Measurements from ENCODE around the gene HIF1A.
"Not testable (repeated sequence)": the region's sequence is repeated elsewhere in the genome, so short reads cannot be mapped to it uniquely, and the experiment has no call there.

The HIF1A gene

GRCh38 chr14:61675291-61675690 is 20.0 kb upstream of the HIF1A start:
- DNase-seq = no peak

- DNase-seq = no peak
Observed at GRCh38 chr14:61677479-61677878, 17.8 kb upstream of the HIF1A start.

DNA sequence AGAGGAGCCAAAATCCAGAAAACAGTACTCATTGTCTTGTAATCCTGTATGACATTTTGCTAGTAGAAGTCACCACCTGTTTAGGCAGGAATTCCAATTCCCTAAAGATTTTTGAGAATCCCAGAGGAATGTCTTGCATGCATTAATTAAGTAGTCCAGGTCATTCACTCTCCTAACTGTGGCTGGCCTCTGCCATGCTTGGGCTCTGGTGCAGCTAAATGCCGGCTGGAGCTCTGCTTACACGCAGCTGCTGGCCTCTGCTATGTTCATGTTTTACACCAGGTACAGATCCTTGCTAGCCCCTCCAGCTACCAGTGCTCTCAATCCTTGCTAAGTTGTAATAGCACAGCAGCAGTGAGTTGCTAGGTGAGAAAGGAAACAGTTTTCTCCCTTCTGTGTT is 16.3 kb upstream of the HIF1A start:
- DNase-seq = no peak

- no peak for DNase-seq
Observed at GRCh38 chr14:61681413-61681812, 13.9 kb upstream of the HIF1A start.

GRCh38 chr14:61683108-61683507 is 12.2 kb upstream of the HIF1A start:
- no peak for DNase-seq

GRCh38 chr14:61690039-61690438 is 5.3 kb upstream of the HIF1A start:
- DNase-seq = no peak

GRCh38 chr14:61690982-61691381 is 4.3 kb upstream of the HIF1A start:
- no peak for DNase-seq

- DNase-seq = no peak
Observed at GRCh38 chr14:61691495-61691894, 3.8 kb upstream of the HIF1A start.

DNA sequence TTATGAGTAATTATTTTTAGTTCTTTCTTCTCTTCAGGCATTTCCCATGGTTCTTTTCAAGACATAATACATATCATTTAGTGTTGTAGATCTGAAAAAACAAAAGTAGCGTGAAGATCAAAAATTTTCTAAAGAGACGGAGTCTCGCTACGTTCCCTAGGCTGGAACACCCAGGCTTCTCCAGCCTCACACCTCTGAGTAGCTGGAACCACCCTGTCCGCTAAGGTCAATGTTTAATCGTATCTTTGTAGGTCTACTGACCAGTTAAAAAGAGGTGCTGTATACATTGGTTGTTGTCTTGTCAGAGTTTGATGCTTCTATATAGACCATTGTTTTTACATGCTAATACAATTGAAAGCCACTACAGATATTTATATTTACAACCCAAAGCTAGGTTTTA is 1.3 kb upstream of the HIF1A start:
- DNase-seq = no peak

- DNase-seq = peak; percentile 65
Observed at GRCh38 chr14:61695695-61696527, 598 bp downstream of the HIF1A start.

DNA sequence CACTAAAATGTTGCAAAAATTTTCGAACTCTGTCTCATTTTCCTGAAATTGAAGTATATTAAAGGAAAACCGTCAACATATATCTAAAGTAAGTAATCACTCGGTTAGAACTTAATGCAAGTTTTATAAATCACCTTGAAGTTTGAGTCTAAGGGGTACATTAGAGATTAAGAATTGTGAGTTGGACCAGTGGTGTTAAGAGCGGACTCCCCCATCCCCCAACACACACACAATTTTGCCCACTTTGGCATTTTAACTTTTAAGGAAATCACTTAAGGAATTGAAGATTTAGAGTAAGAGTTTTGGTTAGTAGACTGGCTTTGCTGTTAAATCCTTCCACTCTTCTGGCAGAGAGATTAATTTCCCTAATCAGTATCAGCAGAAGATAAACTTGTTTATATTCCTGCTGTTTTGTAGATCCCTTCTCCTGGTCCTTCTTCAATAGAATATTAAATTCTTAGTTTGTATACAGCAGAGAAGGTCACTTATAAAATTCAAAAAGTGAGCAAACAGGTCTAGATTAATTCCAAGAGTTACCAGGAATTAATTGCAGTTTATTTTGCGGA is 1.5 kb downstream of the HIF1A start:
- DNase-seq = no peak

- no peak for DNase-seq
Observed at GRCh38 chr14:61698206-61698980, 3.1 kb downstream of the HIF1A start.

DNA sequence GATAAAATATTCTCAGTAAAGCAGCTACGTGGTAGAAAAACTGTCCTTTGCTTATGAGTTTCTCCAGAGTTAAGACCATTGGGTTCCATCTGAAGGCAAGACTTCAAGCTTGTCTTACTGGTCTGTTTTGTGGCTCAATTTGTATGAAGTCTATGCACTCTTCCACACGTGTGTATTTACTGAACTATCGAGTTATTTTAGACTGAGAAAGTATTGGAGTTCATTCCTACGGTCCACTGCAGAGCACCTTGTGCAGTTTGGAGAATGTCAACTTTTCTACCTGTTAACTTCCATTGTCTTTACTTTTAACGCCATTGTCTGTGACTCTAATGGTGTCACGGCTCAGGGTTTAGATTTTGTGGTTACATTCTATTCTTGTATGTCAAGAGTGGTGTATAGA is 3.7 kb downstream of the HIF1A start:
- DNase-seq = no peak

DNA sequence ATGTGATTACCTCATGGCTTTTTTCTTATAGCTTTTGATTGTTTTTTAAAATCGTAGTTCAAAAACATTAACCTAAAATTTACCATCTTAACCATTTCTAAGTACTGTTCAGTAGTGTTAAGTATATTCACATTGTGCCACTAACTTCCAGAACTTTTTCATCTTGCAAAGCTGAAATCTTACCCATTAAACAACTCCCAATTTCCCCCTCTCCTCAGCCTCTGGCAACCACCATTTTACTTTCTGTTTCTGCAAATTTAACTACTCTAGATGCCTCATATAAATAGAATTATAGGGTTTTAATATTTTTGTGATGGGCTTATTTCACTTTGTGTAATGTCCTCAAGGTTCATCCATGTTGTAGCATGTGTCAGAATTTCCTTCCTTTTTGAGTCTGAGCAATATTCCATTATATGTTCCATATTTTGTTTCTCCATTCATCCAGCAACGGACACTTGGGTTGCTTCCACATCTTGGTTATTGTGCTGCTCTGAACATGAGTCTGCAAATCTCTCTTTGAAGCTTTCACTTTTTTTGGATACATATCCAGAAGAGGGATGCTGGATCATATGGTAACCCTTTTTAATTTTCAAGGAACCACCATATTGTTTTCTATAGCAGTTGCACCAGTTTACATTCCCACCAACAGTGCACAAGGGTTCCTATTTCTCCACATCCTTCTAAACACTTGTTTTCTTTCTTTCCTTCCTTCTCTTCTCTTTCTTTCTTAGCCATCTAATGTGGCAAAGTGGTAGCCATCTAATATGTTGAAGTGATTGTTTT is 5.0 kb downstream of the HIF1A start:
- no peak for DNase-seq

GRCh38 chr14:61701946-61702345 is 6.6 kb downstream of the HIF1A start:
- DNase-seq = no peak

DNA sequence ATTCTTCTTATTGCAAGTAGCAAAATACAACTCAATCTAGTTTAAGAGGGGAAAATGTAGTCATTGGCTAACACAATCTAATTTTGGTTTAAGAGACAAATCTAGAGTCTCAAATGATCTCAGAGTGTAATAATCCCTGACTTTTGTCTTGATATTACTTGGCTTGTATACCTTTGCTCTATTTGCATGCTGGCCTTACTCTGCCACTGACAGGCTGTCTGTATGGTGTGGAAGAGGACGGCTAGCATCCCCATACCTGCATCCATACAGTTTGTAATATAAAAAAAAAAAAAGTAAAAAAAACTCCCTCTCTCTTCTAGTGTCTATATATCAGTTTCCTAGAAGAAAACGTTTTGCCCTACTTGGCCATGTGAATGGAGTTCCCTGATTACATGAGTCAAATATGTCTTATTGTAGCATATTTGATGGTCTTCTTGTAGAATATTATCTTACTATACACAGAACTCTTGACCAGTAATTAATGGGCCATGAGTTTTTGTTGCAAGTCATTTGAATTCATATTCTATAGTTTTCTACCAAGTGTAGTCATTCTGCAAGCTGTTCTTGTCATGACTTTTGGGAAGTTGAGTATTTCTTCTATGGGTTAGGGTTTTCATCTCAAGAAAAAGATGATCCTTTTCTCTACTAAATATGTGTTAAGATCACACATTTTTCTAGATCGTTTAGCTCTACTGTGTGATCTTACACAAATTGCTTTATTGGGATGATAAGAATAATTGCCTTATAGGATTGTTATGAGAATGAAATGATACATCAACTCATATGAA is 8.2 kb downstream of the HIF1A start:
- DNase-seq = no peak

DNA sequence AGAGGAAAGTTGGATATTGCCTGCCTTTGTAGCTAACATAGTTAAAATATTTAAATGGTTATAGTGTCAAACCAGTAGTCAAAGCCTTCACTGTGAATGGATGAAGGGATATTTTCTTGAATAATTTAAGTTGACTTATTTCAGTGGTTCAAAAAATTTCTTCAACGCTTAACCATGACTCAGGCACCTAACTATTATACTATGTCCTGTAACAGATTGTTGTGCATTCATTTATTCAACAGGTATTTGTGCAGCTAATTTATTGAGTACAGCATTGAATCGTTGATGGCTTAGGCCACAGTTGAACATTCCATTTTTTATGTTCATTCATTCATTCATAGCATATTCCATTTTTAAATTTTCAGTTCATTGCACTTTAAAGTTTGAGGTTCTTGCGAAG is 9.2 kb downstream of the HIF1A start:
- no peak for DNase-seq

DNA sequence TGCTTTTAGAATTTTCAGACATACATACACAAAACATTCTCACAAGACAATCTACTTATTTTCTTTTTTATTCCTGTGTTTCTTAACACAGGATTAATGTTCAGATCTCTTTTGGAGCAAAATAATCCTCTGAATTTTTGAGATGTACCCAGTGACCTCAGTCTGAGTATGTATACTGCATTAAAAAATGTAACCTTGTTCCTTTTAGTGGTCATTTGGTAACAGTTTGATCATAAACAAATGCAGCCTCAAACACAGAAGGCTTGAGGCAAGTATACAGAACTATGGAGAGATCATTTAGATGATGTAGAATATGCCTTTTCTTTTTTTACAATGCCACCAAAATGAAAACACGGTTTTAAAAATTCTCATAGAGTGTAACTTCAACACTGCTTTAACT is 9.7 kb downstream of the HIF1A start:
- no peak for DNase-seq

- no peak for DNase-seq
Observed at GRCh38 chr14:61706096-61706690, 10.9 kb downstream of the HIF1A start.

DNA sequence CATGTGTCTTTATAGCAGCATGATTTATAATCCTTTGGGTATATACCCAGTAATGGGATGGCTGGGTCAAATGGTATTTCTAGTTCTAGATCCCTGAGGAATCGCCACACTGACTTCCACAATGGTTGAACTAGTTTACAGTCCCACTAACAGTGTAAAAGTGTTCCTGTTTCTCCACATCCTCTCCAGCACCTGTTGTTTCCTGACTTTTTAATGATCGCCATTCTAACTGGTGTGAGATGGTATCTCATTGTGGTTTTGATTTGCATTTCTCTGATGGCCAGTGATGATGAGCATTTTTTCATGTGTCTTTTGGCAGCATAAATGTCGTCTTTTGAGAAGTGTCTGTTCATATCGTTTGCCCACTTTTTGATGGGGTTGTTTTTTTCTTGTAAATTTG is 12.5 kb downstream of the HIF1A start:
- not testable (repeated sequence) for DNase-seq

- not testable (repeated sequence) for DNase-seq
Observed at GRCh38 chr14:61708693-61709092, 13.4 kb downstream of the HIF1A start.
